CD14-positive monocyte (primary cell): ENCODE data around the gene PCNP. TPM values are rescaled to one million over a fixed set of nuclear protein-coding genes. Genes with fewer than 3 reads are reported as not detected.
"Not testable (repeated sequence)": the region's sequence is repeated elsewhere in the genome, so short reads cannot be mapped to it uniquely, and the experiment has no call there.

ENCODE experiments used
- DNase-seq, 3 donors: peaks; one replicate each; pipeline ENCODE4 v3.0.0-alpha.2; 2011 to 2022
- H2AFZ ChIP-seq: 2 replicates; pipeline ENCODE4 v1.6.0; 2012; ENCODE audit warnings: mild to moderate bottlenecking, low read depth, low read length, inconsistent platforms; ENCODE audit not compliant: insufficient read depth, poor library complexity, severe bottlenecking
- H3K27ac ChIP-seq, 2 donors: 1 replicate in 1 of 2; 2 replicates in 1 of 2; pipeline ENCODE4 v1.5.1; 2012 to 2013; ENCODE audit warnings: low read length in 2 of 2, control low read depth in 1 of 2, inconsistent platforms in 1 of 2, low read depth in 1 of 2, mild to moderate bottlenecking in 1 of 2
- H3K27me3 ChIP-seq, 2 donors: one replicate each; pipeline versions ENCODE4 v1.6.0 to v1.6.1; 2011 to 2013; ENCODE audit warnings: low read length in 2 of 2; ENCODE audit not compliant: control insufficient read depth in 2 of 2, insufficient read depth in 2 of 2
- H3K36me3 ChIP-seq, 2 donors: replicated peaks in 1 of 2; 1 replicate in 1 of 2; 2 replicates in 1 of 2; pipeline versions ENCODE4 v1.5.1 to v1.6.1; 2012 to 2013; ENCODE audit warnings: low read length in 2 of 2, control low read depth in 1 of 2, inconsistent platforms in 1 of 2, mild to moderate bottlenecking in 1 of 2; ENCODE audit not compliant: insufficient read depth in 2 of 2, control insufficient read depth in 1 of 2
- H3K4me1 ChIP-seq, 2 donors: 1 replicate in 1 of 2; 2 replicates in 1 of 2; pipeline versions ENCODE4 v1.5.1 to v1.6.1; 2012 to 2013; ENCODE audit warnings: low read length in 2 of 2, control low read depth in 1 of 2, inconsistent platforms in 1 of 2, mild to moderate bottlenecking in 1 of 2, moderate library complexity in 1 of 2; ENCODE audit not compliant: insufficient read depth in 2 of 2, control insufficient read depth in 1 of 2
- H3K4me2 ChIP-seq: replicated peaks from 2 replicates; pipeline ENCODE3; 2012; ENCODE audit warnings: low read length, moderate library complexity, mild to moderate bottlenecking; ENCODE audit not compliant: poor library complexity, severe bottlenecking; ENCODE audit errors: extremely low read depth
- H3K4me3 ChIP-seq, 3 experiments: fragments of 200-600 bp in 1 of 3; sonication (generic) in 1 of 3; replicated peaks in 1 of 3; 1 replicate in 2 of 3; 2 replicates in 1 of 3; pipeline ENCODE4 v1.5.1; 2011 to 2013; ENCODE audit warnings: low read length in 3 of 3, mild to moderate bottlenecking in 3 of 3, control low read depth in 2 of 3, low read depth in 2 of 3, inconsistent platforms in 1 of 3, moderate library complexity in 1 of 3
- H3K79me2 ChIP-seq: 2 replicates; pipeline ENCODE4 v1.6.0; 2012; ENCODE audit warnings: mild to moderate bottlenecking, control low read depth, inconsistent platforms, low read length, moderate library complexity; ENCODE audit not compliant: insufficient read depth
- H3K9ac ChIP-seq: 2 replicates; pipeline ENCODE4 v1.6.0; 2017; ENCODE audit warnings: low read length, mild to moderate bottlenecking; ENCODE audit not compliant: insufficient read depth, poor library complexity, severe bottlenecking
- H3K9me3 ChIP-seq, 2 donors: replicated peaks in 1 of 2; 1 replicate in 1 of 2; 2 replicates in 1 of 2; pipeline versions ENCODE4 v1.5.1 to v1.6.1; 2012 to 2013; ENCODE audit warnings: low read length in 2 of 2, control low read depth in 1 of 2; ENCODE audit not compliant: control insufficient read depth in 1 of 2, insufficient read depth in 1 of 2
- H4K20me1 ChIP-seq: 2 replicates; pipeline ENCODE4 v1.6.0; 2012; ENCODE audit warnings: mild to moderate bottlenecking, low read length, control low read depth, moderate library complexity; ENCODE audit not compliant: insufficient read depth
- H3K27ac Mint-ChIP-seq, 7 donors: one replicate each; pipeline ENCODE4 v1.8.0; 2020; ENCODE audit warnings: mild to moderate bottlenecking in 7 of 7, mixed read lengths in 7 of 7, moderate library complexity in 6 of 7, inconsistent platforms in 2 of 7
- H3K27me3 Mint-ChIP-seq, 3 donors: one replicate each; pipeline ENCODE4 v1.8.0; 2021 to 2022; ENCODE audit warnings: low read depth in 3 of 3, mild to moderate bottlenecking in 3 of 3, mixed read lengths in 3 of 3, moderate library complexity in 3 of 3, inconsistent platforms in 1 of 3
- H3K36me3 Mint-ChIP-seq, 2 donors: one replicate each; pipeline ENCODE4 v1.8.0; 2020; ENCODE audit warnings: mixed read lengths in 2 of 2, inconsistent platforms in 1 of 2, mild to moderate bottlenecking in 1 of 2
- H3K4me1 Mint-ChIP-seq: one replicate; pipeline ENCODE4 v1.8.0; 2020; ENCODE audit warnings: mild to moderate bottlenecking, mixed read lengths
- H3K4me3 Mint-ChIP-seq, 2 donors: one replicate each; pipeline ENCODE4 v1.8.0; 2020; ENCODE audit warnings: mild to moderate bottlenecking in 2 of 2, mixed read lengths in 2 of 2, moderate library complexity in 1 of 2
- H3K9me3 Mint-ChIP-seq, 7 donors: one replicate each; pipeline ENCODE4 v1.8.0; 2020 to 2022; ENCODE audit warnings: mixed read lengths in 7 of 7, mild to moderate bottlenecking in 6 of 7, moderate library complexity in 6 of 7, inconsistent platforms in 2 of 7
- WGBS: methylation state at CpG from one replicate; pipeline ENCODE4 v1.1.5; 2013; ENCODE audit warnings: missing lambda C conversion rate; ENCODE audit not compliant: insufficient coverage; 5-methylcytosine and 5-hydroxymethylcytosine counted together
- intact Hi-C, 2 donors: fragments of 100-400 bp; cut with micrococcal nuclease; formaldehyde crosslinking; loops; one replicate each; pipeline versions ENCODE4 v1.15.0 to v1.15.1; 2023
- polyA plus RNA-seq, 3 donors: library from polyadenylated mRNA; depleted of rRNA in 1 of 3; unstranded in 2 of 3; stranded (reverse) in 1 of 3; fragments of 300-500 nt in 2 of 3; fragments of >200 nt in 1 of 3; fragmentation: Illumina TruSeq in 2 of 3; gene quantifications; 1 replicate in 2 of 3; 2 replicates in 1 of 3; pipeline ENCODE4 v1.2.3, GENCODE V29; 2012 to 2021
- TF ChIP-seq, protein P1 (sequence below): fragments of 200-600 bp; IDR thresholded peaks from one replicate; pipeline ENCODE4 v1.8.0; 2022; ENCODE audit warnings: antibody characterized with exemption, mild to moderate bottlenecking

Gene PCNP
- polyA plus RNA-seq, 3 donors: 32.0 to 68.2 (median 57.4) TPM

DNA sequence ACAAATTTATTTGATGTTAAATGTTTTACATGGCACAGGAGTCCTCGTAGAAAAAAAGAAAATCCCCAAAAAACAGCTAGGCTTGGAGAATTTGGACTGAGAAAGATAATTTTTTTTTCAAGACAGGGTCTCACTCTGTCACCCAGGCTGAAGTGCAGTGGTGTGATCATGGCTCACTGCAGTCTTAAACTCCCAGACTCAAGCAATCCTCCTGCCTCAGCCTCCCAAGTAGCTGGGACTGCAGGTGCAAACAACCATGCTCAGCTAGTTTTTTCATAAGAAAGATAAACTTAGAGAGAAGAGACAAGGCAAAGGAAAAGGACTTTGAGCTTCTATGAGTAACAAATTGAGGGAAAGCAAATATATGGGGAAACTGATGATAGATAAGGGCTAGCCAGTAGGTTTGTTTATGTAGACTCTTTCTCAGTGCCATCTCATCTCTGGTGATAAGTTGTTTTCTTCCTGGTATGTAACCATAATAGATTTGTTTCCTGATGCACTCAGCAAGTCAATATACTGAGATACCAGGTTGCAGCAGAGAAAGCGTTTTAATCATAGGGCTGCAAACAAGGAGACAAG, 25.4 kb upstream of the PCNP start:
- TF ChIP-seq, protein P1, sequence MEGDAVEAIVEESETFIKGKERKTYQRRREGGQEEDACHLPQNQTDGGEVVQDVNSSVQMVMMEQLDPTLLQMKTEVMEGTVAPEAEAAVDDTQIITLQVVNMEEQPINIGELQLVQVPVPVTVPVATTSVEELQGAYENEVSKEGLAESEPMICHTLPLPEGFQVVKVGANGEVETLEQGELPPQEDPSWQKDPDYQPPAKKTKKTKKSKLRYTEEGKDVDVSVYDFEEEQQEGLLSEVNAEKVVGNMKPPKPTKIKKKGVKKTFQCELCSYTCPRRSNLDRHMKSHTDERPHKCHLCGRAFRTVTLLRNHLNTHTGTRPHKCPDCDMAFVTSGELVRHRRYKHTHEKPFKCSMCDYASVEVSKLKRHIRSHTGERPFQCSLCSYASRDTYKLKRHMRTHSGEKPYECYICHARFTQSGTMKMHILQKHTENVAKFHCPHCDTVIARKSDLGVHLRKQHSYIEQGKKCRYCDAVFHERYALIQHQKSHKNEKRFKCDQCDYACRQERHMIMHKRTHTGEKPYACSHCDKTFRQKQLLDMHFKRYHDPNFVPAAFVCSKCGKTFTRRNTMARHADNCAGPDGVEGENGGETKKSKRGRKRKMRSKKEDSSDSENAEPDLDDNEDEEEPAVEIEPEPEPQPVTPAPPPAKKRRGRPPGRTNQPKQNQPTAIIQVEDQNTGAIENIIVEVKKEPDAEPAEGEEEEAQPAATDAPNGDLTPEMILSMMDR: no peak
- peaks cover 1 to 2% (median 2%) of the 10 kb centered on the region in 3 donors for H3K27me3 Mint-ChIP-seq
- no peaks in the 10 kb centered on the region for H3K27me3 ChIP-seq
- H2AFZ ChIP-seq: no peak overlapping the region
- no CpG with 5 or more reads among the region's 2 CpGs for WGBS
- H3K9ac ChIP-seq: no peak overlapping the region
- peaks cover 13% of the 10 kb centered on the region for H3K4me1 Mint-ChIP-seq
- H3K36me3 ChIP-seq: no peaks in the 10 kb centered on the region
- no peaks in the 10 kb centered on the region for H3K9me3 ChIP-seq
- H4K20me1 ChIP-seq: no peaks in the 10 kb centered on the region
- H3K27ac Mint-ChIP-seq: no peak overlapping the region
- no peaks in the 10 kb centered on the region for H3K4me1 ChIP-seq
- intact Hi-C loops: no loop called here
- no peak overlapping the region for H3K4me3 Mint-ChIP-seq
- no peak overlapping the region for H3K27ac ChIP-seq
- H3K4me2 ChIP-seq: no peak overlapping the region
- H3K4me3 ChIP-seq: no peak overlapping the region
- no peaks in the 10 kb centered on the region for H3K79me2 ChIP-seq
- H3K9me3 Mint-ChIP-seq: peaks cover 2 to 9% (median 5%) of the 10 kb centered on the region in 7 donors
- DNase-seq: no peak
- no peaks in the 10 kb centered on the region for H3K36me3 Mint-ChIP-seq

DNA sequence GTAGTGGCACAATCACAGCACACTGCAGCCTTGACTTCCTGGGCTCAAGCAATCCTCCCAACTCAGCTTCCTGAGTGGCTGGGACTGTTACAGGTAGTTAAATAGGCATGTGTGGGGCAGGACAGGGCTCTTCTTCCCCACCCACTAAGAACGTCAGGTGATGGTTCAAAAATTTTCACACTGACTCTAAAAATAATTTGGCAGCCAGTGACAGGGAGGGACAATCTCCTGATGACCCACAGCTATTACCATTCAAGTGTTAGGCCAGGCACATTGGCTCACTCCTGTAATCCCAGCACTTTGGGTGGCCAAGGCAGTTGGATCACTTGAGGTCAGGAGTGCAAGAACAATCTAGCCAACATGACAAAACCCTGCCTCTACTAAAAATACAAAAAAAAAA, 24.5 kb upstream of the PCNP start:
- H3K4me2 ChIP-seq: no peak overlapping the region
- H3K4me1 Mint-ChIP-seq: peaks cover 14% of the 10 kb centered on the region
- no peak for DNase-seq
- no peaks in the 10 kb centered on the region for H3K36me3 ChIP-seq
- no peak overlapping the region for H3K4me3 Mint-ChIP-seq
- no peaks in the 10 kb centered on the region for H4K20me1 ChIP-seq
- no peak overlapping the region for H3K27ac Mint-ChIP-seq
- no peak overlapping the region for H2AFZ ChIP-seq
- peaks cover 2% of the 10 kb centered on the region in 3 donors for H3K27me3 Mint-ChIP-seq
- no CpG with 5 or more reads among the region's 1 CpG for WGBS
- no peaks in the 10 kb centered on the region for H3K27me3 ChIP-seq
- TF ChIP-seq, protein P1: no peak
- no peaks in the 10 kb centered on the region for H3K79me2 ChIP-seq
- intact Hi-C loops: no loop called here
- no peaks in the 10 kb centered on the region for H3K4me1 ChIP-seq
- H3K9ac ChIP-seq: no peak overlapping the region
- no peaks in the 10 kb centered on the region for H3K36me3 Mint-ChIP-seq
- H3K4me3 ChIP-seq: no peak overlapping the region
- H3K9me3 ChIP-seq: no peaks in the 10 kb centered on the region
- peaks cover 2 to 12% (median 5%) of the 10 kb centered on the region in 7 donors for H3K9me3 Mint-ChIP-seq
- H3K27ac ChIP-seq: no peak overlapping the region

DNA sequence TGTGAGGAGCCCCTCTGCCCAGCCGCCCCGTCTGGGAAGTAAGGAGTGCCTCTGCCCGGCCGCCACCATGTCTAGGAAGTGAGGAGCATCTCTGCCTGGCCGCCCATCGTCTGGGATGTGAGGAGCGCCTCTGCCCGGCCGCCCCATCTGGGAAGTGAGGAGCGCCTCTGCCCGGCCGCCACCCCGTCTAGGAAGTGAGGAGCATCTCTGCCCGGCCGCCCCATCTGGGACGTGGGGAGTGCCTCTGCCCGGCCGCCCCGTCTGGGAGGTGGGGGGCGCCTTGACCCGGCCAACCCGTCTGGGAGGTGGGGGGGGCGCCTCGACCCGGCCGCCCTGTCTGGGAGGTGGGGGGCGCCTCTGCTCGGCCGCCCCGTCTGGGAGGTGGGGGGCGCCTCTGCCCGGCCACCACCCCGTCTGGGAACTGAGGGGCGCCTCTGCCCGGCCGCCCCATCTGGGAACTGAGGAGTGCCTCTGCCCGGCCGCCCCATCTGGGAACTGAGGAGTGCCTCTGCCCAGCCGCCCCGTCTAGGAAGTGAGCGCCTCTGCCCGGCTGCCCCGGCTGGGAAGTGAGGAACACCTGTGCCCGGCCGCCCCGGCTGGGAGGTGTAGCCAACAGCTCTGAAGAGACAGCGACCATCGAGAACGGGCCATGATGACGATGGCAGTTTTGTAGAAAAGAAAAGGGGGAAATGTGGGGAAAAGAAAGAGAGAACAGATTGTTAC, 22.5 kb upstream of the PCNP start:
- Mint-ChIP-seq H3K9me3 (peaks cover 2 to 13% (median 7%) of the 10 kb centered on the region in 7 donors), H3K4me1 (peaks cover 16% of the 10 kb centered on the region)
- H4K20me1 ChIP-seq, H3K27me3 ChIP-seq, H3K4me3 Mint-ChIP-seq, H3K27ac ChIP-seq, H3K36me3 ChIP-seq, H3K9me3 ChIP-seq, H3K27me3 Mint-ChIP-seq, H3K27ac Mint-ChIP-seq, H3K4me3 ChIP-seq, intact Hi-C loops, DNase-seq, H3K4me2 ChIP-seq, H2AFZ ChIP-seq, H3K79me2 ChIP-seq, H3K36me3 Mint-ChIP-seq, H3K4me1 ChIP-seq, H3K9ac ChIP-seq: not testable (repeated sequence)
- 97% methylated on average over 22 of the region's 50 CpGs for WGBS
